Activated CD4-positive, alpha-beta T cell treated with anti-CD3 and anti-CD28 coated beads, Interleukin-2, amount 50 U/mL, for 1 hour (primary cell): ENCODE measurements around the gene KCNQ1.

Experiments
- DNase-seq: peaks from one replicate; pipeline ENCODE4 v3.0.0-alpha.2; 2020

Gene KCNQ1

GRCh38 chr11:2445746-2446551 is 1.1 kb downstream of the KCNQ1 start:
- no peak for DNase-seq

- DNase-seq: no peak
These were observed 1.9 kb downstream of the KCNQ1 start for GRCh38 chr11:2446590-2447252.

- DNase-seq: no peak
These were observed 2.6 kb downstream of the KCNQ1 start for GRCh38 chr11:2447253-2447950.

- no peak for DNase-seq
These were observed 3.3 kb downstream of the KCNQ1 start for GRCh38 chr11:2447951-2448650.

- DNase-seq: no peak
These were observed 4.1 kb downstream of the KCNQ1 start for GRCh38 chr11:2448661-2449547.

- no peak for DNase-seq
These were observed 4.9 kb downstream of the KCNQ1 start for GRCh38 chr11:2449548-2450320.

- DNase-seq: no peak
These were observed 5.7 kb downstream of the KCNQ1 start for GRCh38 chr11:2450321-2451041.

GRCh38 chr11:2451336-2451735 is 6.5 kb downstream of the KCNQ1 start:
- DNase-seq: no peak

GRCh38 chr11:2451916-2452315 is 7.1 kb downstream of the KCNQ1 start:
- no peak for DNase-seq

GRCh38 chr11:2452321-2453012 is 7.7 kb downstream of the KCNQ1 start:
- no peak for DNase-seq

GRCh38 chr11:2453436-2453835 is 8.6 kb downstream of the KCNQ1 start:
- no peak for DNase-seq

- no peak for DNase-seq
These were observed 13.5 kb downstream of the KCNQ1 start for GRCh38 chr11:2458321-2458720.

GRCh38 chr11:2459016-2459725 is 14.4 kb downstream of the KCNQ1 start:
- DNase-seq: no peak

- no peak for DNase-seq
These were observed 15.2 kb downstream of the KCNQ1 start for GRCh38 chr11:2459796-2460531.

GRCh38 chr11:2460540-2461252 is 15.9 kb downstream of the KCNQ1 start:
- DNase-seq: no peak

- no peak for DNase-seq
These were observed 16.6 kb downstream of the KCNQ1 start for GRCh38 chr11:2461253-2461955.

- no peak for DNase-seq
These were observed 17.2 kb downstream of the KCNQ1 start for GRCh38 chr11:2461956-2462542.
